GM12878 (cell line): ENCODE measurements around the gene GHDC. TPM values are rescaled to one million over a fixed set of nuclear protein-coding genes. Genes with fewer than 3 reads are reported as not detected.

Source experiments
- ATAC-seq: fragments of 200-7000 bp; cut with Tn5 transposase; 3 replicates; pipeline ENCODE4 v1.9.1; 2020; ENCODE audit warnings: mild to moderate bottlenecking, moderate library complexity
- BruUV-seq: library from RNA; stranded (reverse); fragments of 400-500 nt; replicated peaks from 2 replicates; lab custom pipeline; 2021; lab: Mats Ljungman, UMichigan
- CTCF ChIA-PET: fragments of 300-600 bp; sonication (Branson Sonifier 250); formaldehyde crosslinking; extraction: SDS; loops from one replicate; lab custom pipeline; 2021; ENCODE audit warnings: inconsistent platforms; lab: Yijun Ruan, JAX
- POLR2A ChIA-PET: fragments of 350-600 bp; formaldehyde crosslinking; extraction: SDS; loops from one replicate; lab custom pipeline; 2021; ENCODE audit warnings: inconsistent platforms; lab: Charles Lee
- RAD21 ChIA-PET: fragments of 300-600 bp; sonication (Branson Sonifier 250); formaldehyde crosslinking; loops from one replicate; lab custom pipeline; 2023; ENCODE audit warnings: antibody characterized with exemption; ENCODE audit not compliant: unreplicated experiment; lab: Charles Lee
- SMC1A ChIA-PET: fragments of 300-600 bp; sonication (Branson Sonifier 250); formaldehyde crosslinking; loops from one replicate; lab custom pipeline; 2023; ENCODE audit not compliant: unreplicated experiment, uncharacterized antibody; lab: Charles Lee
- DNase-seq: peaks from one replicate; pipeline ENCODE4 v3.0.0-alpha.2; 2011; ENCODE audit warnings: low read depth, low spot score
- FAIRE-seq: peaks from 3 replicates; lab custom pipeline; 2011; peaks lifted over from hg19 to GRCh38; lab: Jason Lieb, UNC
- H2AFZ ChIP-seq: 2 replicates; pipeline ENCODE4 v1.6.0; 2011; ENCODE audit warnings: low read depth, low read length, control low read depth; ENCODE audit not compliant: control insufficient read depth
- H3K27ac ChIP-seq: 2 replicates; pipeline ENCODE4 v1.5.1; 2011; ENCODE audit warnings: control low read depth; ENCODE audit not compliant: control insufficient read depth, insufficient read depth
- H3K27me3 ChIP-seq, 2 experiments: replicated peaks in 1 of 2; 2 replicates each; pipeline versions ENCODE4 v1.6.0 to v1.6.1; 2011; ENCODE audit warnings: low read length in 1 of 2; ENCODE audit not compliant: control insufficient read depth in 2 of 2, insufficient read depth in 2 of 2
- H3K36me3 ChIP-seq, 2 experiments: 2 replicates each; pipeline ENCODE4 v1.5.1; 2011; ENCODE audit warnings: low read length in 1 of 2; ENCODE audit not compliant: control insufficient read depth in 2 of 2, insufficient read depth in 2 of 2
- H3K4me1 ChIP-seq: 2 replicates; pipeline ENCODE4 v1.6.1; 2011; ENCODE audit warnings: mild to moderate bottlenecking, low read length, moderate library complexity, mixed read lengths; ENCODE audit not compliant: control insufficient read depth, insufficient read depth
- H3K4me2 ChIP-seq: 2 replicates; pipeline ENCODE4 v1.6.0; 2011; ENCODE audit warnings: control low read depth; ENCODE audit not compliant: control insufficient read depth, insufficient read depth
- H3K4me3 ChIP-seq: fragments of 200-600 bp; sonication (generic); 2 replicates; pipeline ENCODE4 v1.5.1; 2016
- H3K79me2 ChIP-seq: 2 replicates; pipeline ENCODE4 v1.6.0; 2011; ENCODE audit warnings: low read length; ENCODE audit not compliant: control insufficient read depth, insufficient read depth
- H3K9ac ChIP-seq: 2 replicates; pipeline ENCODE4 v1.8.0; 2011; ENCODE audit warnings: low read length, control low read depth, mixed read lengths; ENCODE audit not compliant: control insufficient read depth, insufficient read depth
- H3K9me3 ChIP-seq: replicated peaks from 3 replicates; pipeline ENCODE4 v1.5.1; 2011; ENCODE audit warnings: mild to moderate bottlenecking, low read length; ENCODE audit not compliant: control insufficient read depth, insufficient read depth
- H4K20me1 ChIP-seq: 2 replicates; pipeline ENCODE4 v1.6.0; 2011; ENCODE audit not compliant: control insufficient read depth, insufficient read depth
- BCL11A ChIP-seq: IDR thresholded peaks from 2 replicates; pipeline ENCODE4 v1.6.1; 2011; ENCODE audit warnings: low read depth, low read length
- ESRRA ChIP-seq: IDR thresholded peaks from 2 replicates; pipeline ENCODE4 v1.6.1; 2012; ENCODE audit warnings: mild to moderate bottlenecking, low read length, improper control_type of control experiment
- KLF5 ChIP-seq: fragments of 450-650 bp; IDR thresholded peaks from 2 replicates; pipeline ENCODE4 v1.6.1; 2014; ENCODE audit warnings: mild to moderate bottlenecking; ENCODE audit not compliant: partially characterized antibody
- NBN ChIP-seq: fragments of 450-650 bp; IDR thresholded peaks from 2 replicates; pipeline ENCODE4 v1.6.1; 2016
- RBBP5 ChIP-seq: fragments of 200-600 bp; sonication (generic); conservative IDR thresholded peaks from 2 replicates; pipeline ENCODE4 v1.6.1; 2016
- RELA ChIP-seq: fragments of 450-650 bp; IDR thresholded peaks from 2 replicates; pipeline ENCODE4 v1.8.0; 2014; ENCODE audit warnings: borderline replicate concordance; ENCODE audit not compliant: partially characterized antibody
- REST ChIP-seq: IDR thresholded peaks from 2 replicates; pipeline ENCODE4 v1.6.1; 2012; ENCODE audit warnings: mild to moderate bottlenecking, low read depth, low read length
- SMC3 ChIP-seq: IDR thresholded peaks from 2 replicates; pipeline ENCODE4 v1.6.1; 2011; ENCODE audit warnings: low read length, improper control_type of control experiment, borderline replicate concordance
- SPI1 ChIP-seq: IDR thresholded peaks from 2 replicates; pipeline ENCODE4 v1.6.1; 2011; ENCODE audit warnings: low read depth, mild to moderate bottlenecking, low read length, moderate library complexity, borderline replicate concordance; ENCODE audit not compliant: insufficient read depth
- SUZ12 ChIP-seq: fragments of 200-600 bp; sonication (generic); IDR thresholded peaks from one replicate; pipeline ENCODE4 v1.6.1; 2018; ENCODE audit warnings: antibody characterized with exemption, mild to moderate bottlenecking; ENCODE audit not compliant: unreplicated experiment
- ZNF384 ChIP-seq: IDR thresholded peaks from 2 replicates; pipeline ENCODE4 v1.6.1; 2012; ENCODE audit warnings: low read depth, mild to moderate bottlenecking, low read length, improper control_type of control experiment, borderline replicate concordance
- ZNF622 ChIP-seq: fragments of 450-650 bp; IDR thresholded peaks from 2 replicates; pipeline ENCODE4 v1.6.1; 2017; ENCODE audit warnings: mild to moderate bottlenecking, inconsistent platforms
- WGBS: methylation state at CpG from one replicate; pipeline ENCODE4 v1.1.6; 2016; ENCODE audit warnings: low lambda C conversion rate; ENCODE audit not compliant: insufficient replicate concordance, insufficient coverage; ENCODE audit errors: missing lambda C conversion rate; 5-methylcytosine and 5-hydroxymethylcytosine counted together
- in situ Hi-C: fragments of 300-500 bp; cut with MboI; formaldehyde crosslinking; loops from 9 replicates; pipeline ENCODE4 v1.14.3; 2018; ENCODE audit warnings: mixed read lengths
- intact Hi-C: fragments of 100-400 bp; cut with micrococcal nuclease; formaldehyde crosslinking; loops from one replicate; pipeline ENCODE4 v1.14.2; 2022; ENCODE audit not compliant: unreplicated experiment
- polyA plus RNA-seq, 11 experiments: library from polyadenylated mRNA; depleted of rRNA in 4 of 11; unstranded in 6 of 11; stranded (reverse) in 5 of 11; fragments of >200 nt; fragmentation: Nextera tagmentation in 4 of 11; fragmentation: Illumina TruSeq in 1 of 11; extraction: Ambion mirVana in 4 of 11; extraction: Trizol in 1 of 11; gene quantifications; 1 replicate in 1 of 11; 2 replicates in 10 of 11; pipeline versions ENCODE4 v1.2.1 to v1.2.3, GENCODE V29; 2011 to 2016; ENCODE audit warnings: inconsistent platforms in 2 of 11, missing spikeins in 2 of 11, low read depth in 1 of 11
- total RNA-seq, 4 experiments: library from RNA; depleted of rRNA in 3 of 4; stranded (reverse); fragments of >200 nt in 3 of 4; fragmentation: Illumina TruSeq in 1 of 4; extraction: Trizol in 1 of 4; gene quantifications; 2 replicates each; pipeline versions ENCODE4 v1.2.1 to v1.2.3, GENCODE V29; 2013 to 2021
- TF ChIP-seq, protein P1 (sequence below): fragments of 450-650 bp; formaldehyde crosslinking; IDR thresholded peaks from 2 replicates; pipeline ENCODE4 v1.5.0; 2022; ENCODE audit warnings: mild to moderate bottlenecking, missing genetic modification characterization

GHDC gene
- total and polyA plus RNA-seq, 10 of the 15 experiments (the other 5 are each of a cell fraction or from before 2014, with no cell fraction given), result 0.72 to 20.6 (median 12.9) TPM

DNA sequence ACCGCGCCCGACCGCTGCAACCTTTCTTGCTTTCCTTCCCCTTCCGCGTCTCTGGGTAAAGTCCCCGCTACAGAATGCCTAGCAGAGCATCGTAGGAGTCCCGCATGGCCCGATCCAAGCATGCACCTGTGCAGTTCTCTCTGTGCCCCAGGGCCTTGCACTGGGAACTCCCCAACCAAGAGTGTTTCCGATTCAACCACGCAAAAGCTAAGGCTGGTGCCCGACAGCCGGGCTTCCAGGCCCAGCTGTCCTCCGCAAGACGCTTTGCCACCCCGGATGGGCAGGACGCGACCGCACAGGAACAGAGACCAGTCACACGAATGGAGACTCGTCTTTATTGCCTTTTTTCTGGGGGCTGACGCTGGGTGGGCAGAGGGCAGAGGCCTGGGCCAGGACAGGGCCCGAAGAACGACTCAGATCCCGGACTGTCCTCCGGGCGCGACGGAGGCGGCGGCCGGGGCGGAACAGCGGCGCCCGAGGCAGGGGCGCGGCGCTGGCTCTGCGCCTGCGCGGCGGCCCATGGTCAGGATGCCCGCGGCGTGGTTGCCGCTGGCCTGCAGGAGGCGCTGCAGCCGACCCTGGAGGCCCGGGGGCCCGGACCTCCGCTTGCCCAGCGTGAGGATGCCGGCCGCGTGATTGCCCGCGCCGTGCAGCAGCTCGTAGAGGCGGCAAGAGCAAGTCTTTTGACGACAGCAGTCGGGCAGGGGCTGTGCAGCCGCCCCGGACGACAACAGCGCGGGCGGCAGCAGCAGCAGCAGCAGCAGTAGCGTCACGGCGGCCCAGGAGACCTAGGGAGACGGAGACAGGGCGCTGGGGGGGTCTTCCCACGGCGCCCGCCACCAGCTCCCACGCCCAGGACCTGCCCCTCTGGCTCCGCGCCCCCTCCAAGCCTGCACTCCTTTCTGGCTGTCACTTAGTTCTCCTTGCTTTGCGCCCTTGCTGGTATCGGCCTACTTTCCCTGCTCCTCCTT lies 10.3 kb downstream of the GHDC start:
- H3K4me1 ChIP-seq, result peaks cover 27% of the 10 kb centered on the region
- 1% methylated on average over 83 of the region's 83 CpGs for WGBS
- ATAC-seq (peak; percentile 79), DNase-seq (peak; percentile 23), FAIRE-seq (peak; percentile 80)
- SMC1A ChIA-PET, result interaction anchor here (2.2 kb wide), 1 partner anchor 10 kb away, joined by 13 read pairs; the partner anchor contains the start of gene GHDC
- H2AFZ ChIP-seq, result peak overlapping the region; percentile 73
- POLR2A ChIA-PET, result interaction anchor here (0.6 to 0.7 kb wide), 2 partner anchors 8 to 64 kb away, joined by 4 to 7 read pairs; no protein-coding TSS in a partner anchor
- H3K36me3 ChIP-seq, result no peaks in the 10 kb centered on the region
- H3K9ac ChIP-seq, result peak overlapping the region; percentile 48
- H4K20me1 ChIP-seq, result no peaks in the 10 kb centered on the region
- H3K4me2 ChIP-seq, result peak overlapping the region; percentile 51
- no peaks in the 10 kb centered on the region for H3K79me2 ChIP-seq
- no peaks in the 10 kb centered on the region for H3K9me3 ChIP-seq
- BruUV-seq, result no TSS peak
- CTCF ChIA-PET, result interaction anchor here (0.6 to 3.7 kb wide), 19 partner anchors 10 to 223 kb away, joined by 3 to 17 read pairs (median 3); partner anchors contain the start of genes DNAJC7 and GHDC
- no peaks in the 10 kb centered on the region for H3K27me3 ChIP-seq
- in situ Hi-C loops, result no loop called here
- peak overlapping the region; percentile 76 for H3K4me3 ChIP-seq
- H3K27ac ChIP-seq, result no peak overlapping the region; the same call in 1 of the 2 replicates
- RAD21 ChIA-PET, result interaction anchor here (0.6 to 2.5 kb wide), 8 partner anchors 10 to 224 kb away, joined by 3 to 9 read pairs (median 4); partner anchors contain the start of genes GHDC, KAT2A and NKIRAS2
- intact Hi-C loops, result loop anchor here (5.0 to 10.0 kb wide), 3 partner anchors 103 to 221 kb away; partner anchors contain the start of genes CNP and STAT5A
- no peak for TF ChIP-seq REST
- TF ChIP-seq RELA, result peak; percentile 12
- TF ChIP-seq NBN, result peak; percentile 52; the same call in 1 of the 2 replicates
- no peak for TF ChIP-seq ESRRA
- TF ChIP-seq, protein P1, sequence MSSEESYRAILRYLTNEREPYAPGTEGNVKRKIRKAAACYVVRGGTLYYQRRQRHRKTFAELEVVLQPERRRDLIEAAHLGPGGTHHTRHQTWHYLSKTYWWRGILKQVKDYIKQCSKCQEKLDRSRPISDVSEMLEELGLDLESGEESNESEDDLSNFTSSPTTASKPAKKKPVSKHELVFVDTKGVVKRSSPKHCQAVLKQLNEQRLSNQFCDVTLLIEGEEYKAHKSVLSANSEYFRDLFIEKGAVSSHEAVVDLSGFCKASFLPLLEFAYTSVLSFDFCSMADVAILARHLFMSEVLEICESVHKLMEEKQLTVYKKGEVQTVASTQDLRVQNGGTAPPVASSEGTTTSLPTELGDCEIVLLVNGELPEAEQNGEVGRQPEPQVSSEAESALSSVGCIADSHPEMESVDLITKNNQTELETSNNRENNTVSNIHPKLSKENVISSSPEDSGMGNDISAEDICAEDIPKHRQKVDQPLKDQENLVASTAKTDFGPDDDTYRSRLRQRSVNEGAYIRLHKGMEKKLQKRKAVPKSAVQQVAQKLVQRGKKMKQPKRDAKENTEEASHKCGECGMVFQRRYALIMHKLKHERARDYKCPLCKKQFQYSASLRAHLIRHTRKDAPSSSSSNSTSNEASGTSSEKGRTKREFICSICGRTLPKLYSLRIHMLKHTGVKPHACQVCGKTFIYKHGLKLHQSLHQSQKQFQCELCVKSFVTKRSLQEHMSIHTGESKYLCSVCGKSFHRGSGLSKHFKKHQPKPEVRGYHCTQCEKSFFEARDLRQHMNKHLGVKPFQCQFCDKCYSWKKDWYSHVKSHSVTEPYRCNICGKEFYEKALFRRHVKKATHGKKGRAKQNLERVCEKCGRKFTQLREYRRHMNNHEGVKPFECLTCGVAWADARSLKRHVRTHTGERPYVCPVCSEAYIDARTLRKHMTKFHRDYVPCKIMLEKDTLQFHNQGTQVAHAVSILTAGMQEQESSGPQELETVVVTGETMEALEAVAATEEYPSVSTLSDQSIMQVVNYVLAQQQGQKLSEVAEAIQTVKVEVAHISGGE (CRISPR knock-in tag), result no peak
- peak; percentile 20; the same call in 1 of the 2 replicates for TF ChIP-seq SMC3
- TF ChIP-seq ZNF622, result no peak
- no peak for TF ChIP-seq ZNF384
- no peak for TF ChIP-seq SUZ12
- TF ChIP-seq KLF5, result peak; percentile 77
- TF ChIP-seq SPI1, result no peak
- no peak for TF ChIP-seq BCL11A
- TF ChIP-seq RBBP5, result no peak
